GM19099 (cell line): ENCODE data around the gene TSHZ2.

ENCODE experiments used
- POLR2A ChIP-seq: IDR thresholded peaks from 3 replicates; pipeline ENCODE4 v1.6.1; 2011; ENCODE audit warnings: low read depth; ENCODE audit not compliant: insufficient read length; ENCODE audit errors: extremely low read depth

The TSHZ2 gene

GRCh38 chr20:53050338-53050737 is 78.2 kb downstream of the TSHZ2 start:
- TF ChIP-seq POLR2A = no peak

- no peak for TF ChIP-seq POLR2A
Observed at GRCh38 chr20:53052380-53052779, 80.2 kb downstream of the TSHZ2 start.

- TF ChIP-seq POLR2A = no peak
Observed at GRCh38 chr20:53053595-53053994, 81.4 kb downstream of the TSHZ2 start.

- no peak for TF ChIP-seq POLR2A
Observed at GRCh38 chr20:53055367-53056067, 83.4 kb downstream of the TSHZ2 start.

DNA sequence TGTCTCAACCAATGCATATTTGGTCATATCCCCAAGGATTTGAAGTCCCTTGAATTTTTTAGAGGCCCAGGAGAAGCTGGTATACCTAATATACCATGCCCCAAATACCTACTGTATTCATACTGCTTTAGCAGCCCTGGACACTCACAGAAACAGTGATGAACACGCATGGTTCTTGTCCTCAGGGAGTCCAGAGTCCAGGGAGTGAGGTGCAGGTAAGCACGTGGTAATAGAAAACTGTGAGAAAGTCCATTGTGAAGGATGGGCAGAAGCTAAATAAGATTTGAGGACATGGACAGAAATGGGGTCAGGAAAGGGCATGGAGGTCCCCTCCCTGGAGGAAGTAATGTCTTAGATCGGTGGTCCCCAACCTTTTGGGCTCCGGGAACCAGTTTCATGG is 85.4 kb downstream of the TSHZ2 start:
- no peak for TF ChIP-seq POLR2A

GRCh38 chr20:53059848-53060247 is 87.7 kb downstream of the TSHZ2 start:
- no peak for TF ChIP-seq POLR2A

- TF ChIP-seq POLR2A = no peak
Observed at GRCh38 chr20:53061192-53062108, 89.3 kb downstream of the TSHZ2 start.

DNA sequence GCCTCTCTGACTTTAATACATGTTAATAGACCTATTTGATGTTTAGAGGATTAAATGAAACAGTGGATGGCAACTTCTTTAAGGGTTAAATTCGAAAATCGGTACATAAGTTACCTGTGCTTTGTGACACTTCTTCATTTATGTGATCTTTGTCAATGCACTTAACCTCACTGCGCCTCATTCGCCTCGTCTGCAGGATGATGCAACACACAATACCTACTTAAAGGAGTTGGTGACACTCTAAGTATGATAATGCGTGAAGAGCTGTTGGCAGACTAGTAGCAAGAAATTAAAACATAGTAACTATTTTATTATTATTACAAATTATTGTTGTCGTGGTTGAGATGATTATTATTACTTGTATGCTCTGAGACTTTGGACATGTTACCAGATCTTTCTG is 92.8 kb downstream of the TSHZ2 start:
- TF ChIP-seq POLR2A = no peak

- no peak for TF ChIP-seq POLR2A
Observed at GRCh38 chr20:53068241-53068640, 96.1 kb downstream of the TSHZ2 start.

GRCh38 chr20:53069132-53069531 is 97.0 kb downstream of the TSHZ2 start:
- TF ChIP-seq POLR2A = no peak

DNA sequence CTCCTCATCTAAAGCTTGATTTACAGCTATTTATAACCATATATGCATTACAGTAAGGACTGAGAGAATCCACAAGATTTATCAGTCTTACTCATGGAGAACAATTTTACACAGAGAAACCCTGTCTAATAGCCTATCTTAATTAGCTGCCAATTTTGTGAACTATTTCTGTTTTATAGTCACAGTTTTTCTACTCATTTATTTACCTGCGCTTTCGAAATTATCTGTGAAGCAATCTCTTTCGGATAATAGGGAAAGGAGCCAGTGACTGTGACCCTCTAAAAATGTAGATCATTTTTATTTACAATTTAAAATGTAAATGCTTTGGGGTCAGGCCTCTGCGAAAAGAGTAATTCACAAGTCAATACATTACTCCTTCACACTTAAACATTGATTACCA is 98.1 kb downstream of the TSHZ2 start:
- no peak for TF ChIP-seq POLR2A

GRCh38 chr20:53070706-53071392 is 98.7 kb downstream of the TSHZ2 start:
- no peak for TF ChIP-seq POLR2A

DNA sequence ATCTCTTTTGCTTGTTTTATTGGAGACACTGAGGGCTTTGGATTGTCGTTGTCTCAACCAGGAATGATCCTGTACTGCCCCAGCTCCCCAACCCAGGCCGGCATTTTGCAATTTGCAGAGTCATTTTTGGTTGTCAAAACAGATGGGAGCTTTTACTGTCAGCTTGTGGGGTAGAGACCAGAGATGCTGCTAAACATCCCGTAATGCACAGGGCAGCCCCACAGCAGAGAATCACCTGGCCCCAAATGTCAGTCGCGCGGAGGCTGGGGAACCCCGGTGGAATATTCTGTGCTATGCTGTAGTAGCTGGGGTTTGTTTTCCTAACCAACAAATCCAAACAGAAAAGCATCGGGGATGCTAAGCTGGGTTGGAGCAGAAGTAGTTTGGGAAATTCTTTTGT is 99.7 kb downstream of the TSHZ2 start:
- TF ChIP-seq POLR2A = no peak

DNA sequence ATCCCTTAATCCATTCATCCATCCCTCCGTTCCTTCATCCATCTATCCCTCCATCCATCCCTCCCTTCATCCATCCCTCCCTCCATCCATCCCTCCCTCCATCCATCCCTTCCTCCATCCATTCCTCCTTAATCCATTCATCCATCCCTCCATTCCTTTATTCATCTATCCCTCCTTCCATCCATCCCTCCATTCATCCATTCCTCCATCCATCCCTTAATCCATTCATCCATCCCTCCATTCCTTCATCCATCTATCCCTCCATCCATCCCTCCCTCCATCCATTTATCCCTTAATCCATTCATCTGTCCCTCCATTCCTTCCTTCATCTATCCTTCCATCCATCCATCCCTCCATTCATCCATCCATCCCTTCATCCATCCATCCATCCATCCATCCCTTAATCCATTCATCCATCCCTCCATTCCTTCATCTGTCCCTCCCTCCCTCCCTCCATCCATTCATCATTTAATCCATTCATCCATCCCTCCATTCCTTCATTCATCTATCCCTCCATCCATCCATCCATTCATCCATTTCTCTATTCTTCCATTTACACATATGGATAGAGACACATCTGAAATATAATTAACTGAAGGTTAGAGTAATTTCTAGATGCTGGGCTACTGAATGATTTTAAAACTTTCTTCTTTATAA is 100.9 kb downstream of the TSHZ2 start:
- TF ChIP-seq POLR2A = no peak

DNA sequence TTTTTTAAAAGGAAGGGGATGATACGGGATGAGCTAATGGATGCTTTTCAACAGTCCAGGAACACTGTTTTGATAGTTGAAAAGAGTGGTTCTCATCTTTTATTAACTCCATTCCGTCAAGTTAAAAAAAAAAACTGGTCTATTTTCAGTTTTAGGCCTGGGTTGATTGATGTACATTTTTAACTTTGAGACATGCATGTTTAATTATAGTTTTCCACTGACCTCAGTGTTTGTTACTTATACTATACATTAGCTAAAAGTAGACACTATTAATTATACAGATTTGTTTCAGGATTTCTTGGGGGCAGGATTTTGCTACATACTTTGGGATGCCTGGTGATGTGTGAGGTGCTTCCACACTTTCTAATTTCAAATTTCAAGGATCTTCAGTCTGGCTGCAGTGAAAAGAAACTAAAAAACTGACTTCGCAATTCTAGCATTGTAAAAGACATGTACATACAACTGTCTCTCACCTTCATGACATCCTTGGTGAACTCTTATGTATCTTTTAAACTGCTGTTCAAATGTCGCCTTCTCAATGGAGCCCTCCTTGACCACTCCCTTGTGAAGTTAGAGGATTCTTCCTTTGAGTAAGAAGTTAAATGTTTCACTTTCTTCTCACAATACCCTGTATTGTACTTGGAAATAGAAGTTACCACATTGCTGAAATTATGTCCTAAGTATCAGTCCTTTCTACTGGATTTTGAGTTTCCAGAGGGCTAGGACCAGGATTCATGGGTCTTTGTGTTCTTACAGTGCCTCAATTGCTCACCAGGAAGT is 101.7 kb downstream of the TSHZ2 start:
- no peak for TF ChIP-seq POLR2A

DNA sequence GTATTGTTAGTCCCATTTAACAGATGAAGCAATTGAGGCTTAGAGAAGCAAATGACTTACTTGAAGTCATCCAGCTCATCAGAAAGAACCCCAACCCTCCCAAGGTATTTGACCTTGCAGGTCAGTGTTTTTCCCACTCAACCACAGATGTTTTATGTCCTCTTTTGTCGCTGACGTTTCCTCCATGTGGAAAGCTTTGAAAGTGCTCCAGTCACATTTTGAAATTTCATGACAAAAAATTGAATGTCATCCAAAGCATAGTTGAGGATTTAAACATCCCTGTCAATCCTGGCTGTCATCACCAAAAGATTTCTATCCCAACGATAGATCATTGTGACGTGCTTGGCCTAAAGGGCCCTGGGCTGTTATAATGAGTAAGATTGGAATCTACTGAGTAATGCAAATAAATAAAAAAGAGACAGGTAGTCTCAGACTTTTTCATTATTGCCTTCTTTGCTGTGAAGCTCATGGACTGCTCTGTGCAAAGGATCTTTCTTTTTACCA is 102.7 kb downstream of the TSHZ2 start:
- TF ChIP-seq POLR2A = no peak
